ENCODE measurements around the gene METTL18.

DNA sequence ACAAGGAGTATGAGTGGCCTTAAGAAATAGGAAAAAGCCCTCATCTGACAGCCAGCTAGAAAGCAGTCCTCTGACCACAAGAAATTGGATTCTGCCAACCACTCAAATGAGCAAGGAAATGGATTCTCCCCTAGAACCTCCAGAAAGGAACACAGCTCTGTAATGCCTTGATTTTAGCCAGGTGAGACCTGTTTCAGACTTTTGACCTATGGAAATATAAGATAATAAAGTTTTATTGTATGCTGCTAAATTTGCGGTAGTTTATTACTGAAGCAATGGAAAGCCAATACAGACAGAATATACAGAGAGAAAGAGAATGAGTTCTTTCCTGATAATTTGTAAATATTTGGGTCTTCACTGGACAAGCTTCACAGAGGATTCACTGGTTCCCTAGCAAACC lies 32.0 kb downstream of the METTL18 start:
- TF ChIP-seq, protein P1, sequence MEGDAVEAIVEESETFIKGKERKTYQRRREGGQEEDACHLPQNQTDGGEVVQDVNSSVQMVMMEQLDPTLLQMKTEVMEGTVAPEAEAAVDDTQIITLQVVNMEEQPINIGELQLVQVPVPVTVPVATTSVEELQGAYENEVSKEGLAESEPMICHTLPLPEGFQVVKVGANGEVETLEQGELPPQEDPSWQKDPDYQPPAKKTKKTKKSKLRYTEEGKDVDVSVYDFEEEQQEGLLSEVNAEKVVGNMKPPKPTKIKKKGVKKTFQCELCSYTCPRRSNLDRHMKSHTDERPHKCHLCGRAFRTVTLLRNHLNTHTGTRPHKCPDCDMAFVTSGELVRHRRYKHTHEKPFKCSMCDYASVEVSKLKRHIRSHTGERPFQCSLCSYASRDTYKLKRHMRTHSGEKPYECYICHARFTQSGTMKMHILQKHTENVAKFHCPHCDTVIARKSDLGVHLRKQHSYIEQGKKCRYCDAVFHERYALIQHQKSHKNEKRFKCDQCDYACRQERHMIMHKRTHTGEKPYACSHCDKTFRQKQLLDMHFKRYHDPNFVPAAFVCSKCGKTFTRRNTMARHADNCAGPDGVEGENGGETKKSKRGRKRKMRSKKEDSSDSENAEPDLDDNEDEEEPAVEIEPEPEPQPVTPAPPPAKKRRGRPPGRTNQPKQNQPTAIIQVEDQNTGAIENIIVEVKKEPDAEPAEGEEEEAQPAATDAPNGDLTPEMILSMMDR (IDR thresholded peaks at IDR 0.05) = no peak
- TF ChIP-seq GABPA (IDR thresholded peaks at IDR 0.05; ENCODE audit: low read depth) = no peak
- TF ChIP-seq EZH2phosphoT487 (IDR thresholded peaks at IDR 0.05; ENCODE audit: borderline replicate concordance, low read depth) = no peak
- no peak for TF ChIP-seq RFX5 (IDR thresholded peaks at IDR 0.05; ENCODE audit: low read length)
- TF ChIP-seq MEF2A (IDR thresholded peaks at IDR 0.05; ENCODE audit: borderline replicate concordance, low read depth) = no peak
- no peak for TF ChIP-seq RXRA (IDR thresholded peaks at IDR 0.05; ENCODE audit: borderline replicate concordance, low read depth)
- TF ChIP-seq, protein P2, sequence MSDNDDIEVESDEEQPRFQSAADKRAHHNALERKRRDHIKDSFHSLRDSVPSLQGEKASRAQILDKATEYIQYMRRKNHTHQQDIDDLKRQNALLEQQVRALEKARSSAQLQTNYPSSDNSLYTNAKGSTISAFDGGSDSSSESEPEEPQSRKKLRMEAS (IDR thresholded peaks at IDR 0.05; ENCODE audit: low read depth) = no peak
- no peak for TF ChIP-seq EP300 (IDR thresholded peaks at IDR 0.05; ENCODE audit: borderline replicate concordance in 1 of 2, low read depth in 1 of 2, low read length in 1 of 2)
- no peak for TF ChIP-seq POLR2AphosphoS5 (IDR thresholded peaks at IDR 0.05; ENCODE audit: low read depth, low read length)
- no peak for TF ChIP-seq NRF1 (IDR thresholded peaks at IDR 0.05; ENCODE audit: low read depth, low read length)
- no peak for TF ChIP-seq MXI1 (IDR thresholded peaks at IDR 0.05; ENCODE audit: low read depth, low read length)
- TF ChIP-seq, protein P3, sequence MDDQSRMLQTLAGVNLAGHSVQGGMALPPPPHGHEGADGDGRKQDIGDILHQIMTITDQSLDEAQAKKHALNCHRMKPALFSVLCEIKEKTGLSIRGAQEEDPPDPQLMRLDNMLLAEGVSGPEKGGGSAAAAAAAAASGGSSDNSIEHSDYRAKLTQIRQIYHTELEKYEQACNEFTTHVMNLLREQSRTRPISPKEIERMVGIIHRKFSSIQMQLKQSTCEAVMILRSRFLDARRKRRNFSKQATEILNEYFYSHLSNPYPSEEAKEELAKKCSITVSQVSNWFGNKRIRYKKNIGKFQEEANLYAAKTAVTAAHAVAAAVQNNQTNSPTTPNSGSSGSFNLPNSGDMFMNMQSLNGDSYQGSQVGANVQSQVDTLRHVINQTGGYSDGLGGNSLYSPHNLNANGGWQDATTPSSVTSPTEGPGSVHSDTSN (IDR thresholded peaks at IDR 0.05) = no peak
- no peak for TF ChIP-seq FOXJ3 (CRISPR knock-in tag; IDR thresholded peaks at IDR 0.05)
- no peak for TF ChIP-seq RAD21 (IDR thresholded peaks at IDR 0.05; ENCODE audit: low read length)

Measured in SK-N-SH (cell line).